CD4-positive, alpha-beta T cell treated with Interleukin-21 for 1 hour (primary cell): ENCODE results near the gene CRISP2.
"Not testable (repeated sequence)": the region's sequence is repeated elsewhere in the genome, so short reads cannot be mapped to it uniquely, and the experiment has no call there.

ENCODE experiments used
- DNase-seq: peaks from one replicate; pipeline ENCODE4 v3.0.0-alpha.2; 2020

The CRISP2 gene, protein sequence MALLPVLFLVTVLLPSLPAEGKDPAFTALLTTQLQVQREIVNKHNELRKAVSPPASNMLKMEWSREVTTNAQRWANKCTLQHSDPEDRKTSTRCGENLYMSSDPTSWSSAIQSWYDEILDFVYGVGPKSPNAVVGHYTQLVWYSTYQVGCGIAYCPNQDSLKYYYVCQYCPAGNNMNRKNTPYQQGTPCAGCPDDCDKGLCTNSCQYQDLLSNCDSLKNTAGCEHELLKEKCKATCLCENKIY

DNA sequence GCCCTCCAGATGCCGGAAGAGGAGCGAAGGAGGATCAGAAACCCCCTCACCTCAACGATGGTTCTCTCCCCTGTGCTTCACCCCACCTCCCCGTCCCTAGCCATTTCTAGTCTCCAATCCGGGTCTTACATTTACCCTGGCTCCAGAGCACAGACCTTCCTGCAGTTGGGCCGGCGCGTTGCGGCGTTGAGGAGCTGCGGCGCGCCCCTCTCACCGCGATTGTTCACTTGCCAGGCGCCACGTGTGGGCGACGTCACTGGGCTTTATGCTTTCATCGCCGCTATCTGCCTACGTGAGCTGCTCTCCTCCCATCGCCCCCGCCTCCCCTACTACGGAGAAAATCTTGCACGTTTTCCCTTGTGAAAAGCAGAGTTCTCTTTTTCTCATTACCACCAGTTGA, at the start of gene CRISP2:
TSS of gene CRISP2 (minus strand) at position 198 of the 400 bp plus-strand sequence. CDS start 4,347 bp downstream, outside the sequence.
- no peak for DNase-seq

DNA sequence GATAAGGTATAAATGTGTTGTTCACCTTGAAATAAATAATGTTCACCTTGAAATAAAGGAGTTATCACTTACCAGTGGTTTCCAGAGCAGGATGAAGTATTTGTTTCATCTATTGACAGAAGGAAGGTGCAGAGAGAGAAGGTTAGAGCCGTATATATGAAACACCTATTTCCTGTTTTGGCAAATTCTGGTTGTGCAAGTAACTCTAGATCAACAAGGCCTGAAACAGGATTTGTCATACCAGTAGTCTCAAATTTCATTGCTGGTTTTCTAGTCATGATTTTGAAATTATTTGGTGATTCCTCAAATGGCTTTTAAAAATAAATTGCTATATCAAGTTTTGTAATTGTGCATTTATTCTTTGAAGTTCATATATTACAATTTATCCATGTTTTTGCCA, 30.9 kb upstream of the CRISP2 start, which contains the start of gene CRISP3:
TSS of gene CRISP3 (minus strand) at position 130 of the 400 bp plus-strand sequence. CDS start at position 109, 21 bp downstream.
- no peak for DNase-seq

DNA sequence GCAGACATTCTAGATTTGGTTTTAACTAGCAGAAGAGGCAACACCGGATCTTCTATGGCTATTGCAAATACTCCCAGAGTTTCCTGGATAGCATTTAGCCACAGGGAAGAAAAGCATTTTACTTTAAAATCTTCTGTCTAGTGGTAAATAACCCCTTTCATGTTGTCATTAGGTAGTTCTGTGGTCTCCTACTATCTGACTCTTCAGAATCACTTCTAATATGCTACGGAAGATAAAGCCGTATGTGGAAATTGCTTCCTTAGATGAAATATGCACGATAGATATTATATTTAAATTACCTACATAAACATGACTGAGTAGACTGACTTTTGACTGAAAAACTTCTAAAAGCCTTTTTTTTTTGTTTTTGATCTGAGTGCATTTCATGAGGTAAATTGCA, 30.1 kb upstream of the CRISP2 start:
- DNase-seq, result no peak

DNA sequence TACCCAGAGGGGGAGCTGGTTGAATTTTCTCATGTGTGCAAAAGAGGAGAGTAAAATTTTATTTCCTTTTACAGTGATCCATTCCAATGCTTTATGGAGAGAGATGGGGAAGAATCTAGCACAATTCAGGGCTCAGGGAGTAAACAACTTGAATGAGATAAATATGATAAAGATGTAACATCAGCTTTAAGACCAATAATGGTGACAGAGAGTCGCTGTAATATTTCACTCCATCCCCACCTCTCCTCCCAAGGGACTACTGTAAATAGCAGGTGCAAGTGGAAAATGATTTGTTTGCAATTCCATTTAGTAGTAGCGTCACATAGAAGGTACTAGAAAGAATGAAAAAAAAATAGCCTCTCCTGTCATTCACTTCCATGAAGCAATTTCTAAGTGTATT, 26.1 kb upstream of the CRISP2 start:
- DNase-seq, result no peak

DNA sequence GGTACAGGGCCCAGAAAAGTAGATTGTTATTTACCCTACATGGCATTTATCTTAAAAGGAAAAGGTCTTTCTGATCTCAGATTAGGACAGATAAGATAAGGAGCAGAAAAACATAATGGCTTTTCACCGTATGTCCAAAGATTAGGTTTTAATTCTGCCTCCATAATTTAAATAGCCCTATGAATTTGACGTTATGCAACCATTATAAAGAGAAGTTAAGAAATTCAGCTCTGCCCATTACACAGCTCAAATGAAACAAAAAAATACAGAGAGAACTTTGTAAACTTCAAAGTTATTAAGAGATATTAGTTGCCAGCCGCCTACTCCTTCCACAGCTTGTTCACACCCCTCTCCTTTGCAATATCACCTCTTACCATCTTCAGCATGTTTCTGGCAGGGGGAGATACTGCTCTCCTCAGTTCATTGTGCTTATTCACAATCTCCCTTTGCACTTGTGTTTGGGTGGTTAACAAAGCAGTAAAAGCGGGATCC, 22.7 kb upstream of the CRISP2 start:
- no peak for DNase-seq

DNA sequence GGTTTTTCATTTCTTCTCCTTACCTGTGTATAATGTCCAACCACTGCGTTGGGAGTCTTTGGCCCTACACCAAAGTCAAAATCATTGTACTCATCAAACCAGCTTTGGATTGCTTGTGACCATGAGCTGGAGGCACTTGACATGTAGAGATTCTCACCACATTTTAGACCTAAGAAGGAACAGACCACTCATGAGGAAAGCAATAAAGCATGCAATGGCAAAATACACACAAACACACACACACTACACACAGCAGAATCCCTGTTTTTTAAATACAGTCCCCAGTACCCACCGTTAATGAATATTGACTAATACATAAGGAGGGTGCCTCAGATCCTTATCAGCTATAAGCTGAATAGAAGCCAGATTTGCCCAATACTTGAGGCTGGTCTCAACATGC, 20.3 kb upstream of the CRISP2 start:
- DNase-seq, result no peak

DNA sequence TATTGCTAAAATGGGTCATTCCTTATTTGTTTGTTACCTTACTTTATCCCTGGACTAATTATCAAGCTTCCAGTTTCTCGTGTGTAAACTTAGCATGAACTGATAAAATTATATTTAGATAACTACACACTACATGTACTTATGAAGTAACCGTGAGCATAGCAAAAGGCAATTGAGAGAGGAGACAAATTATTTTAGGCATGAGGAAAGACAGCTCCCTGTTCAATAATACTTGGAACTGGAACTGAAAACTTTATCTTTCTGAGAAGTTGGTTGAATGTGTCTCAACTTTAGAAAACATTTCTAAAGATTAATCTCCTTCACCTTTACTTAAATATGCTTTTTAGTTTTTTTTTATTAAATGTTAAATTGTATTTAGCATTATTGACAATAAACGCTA, 19.4 kb upstream of the CRISP2 start:
- no peak for DNase-seq

DNA sequence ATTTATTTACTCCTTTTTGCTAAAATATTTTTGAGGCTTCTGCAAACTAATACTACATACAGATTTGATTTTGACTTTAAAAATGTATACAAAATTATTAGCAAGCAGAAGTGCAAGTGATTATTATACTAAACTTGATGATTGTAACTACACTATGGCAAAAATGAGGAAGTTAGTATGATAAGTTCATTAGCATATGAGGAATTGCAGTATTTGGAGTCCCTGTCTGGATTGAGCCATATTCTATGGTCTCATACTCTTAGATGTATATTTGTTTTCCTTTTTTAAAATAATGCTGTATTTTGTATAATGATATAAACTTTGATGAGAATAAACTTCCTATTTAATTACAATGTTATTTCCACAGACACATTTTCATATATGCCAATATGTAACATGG, 16.9 kb upstream of the CRISP2 start:
- no peak for DNase-seq

DNA sequence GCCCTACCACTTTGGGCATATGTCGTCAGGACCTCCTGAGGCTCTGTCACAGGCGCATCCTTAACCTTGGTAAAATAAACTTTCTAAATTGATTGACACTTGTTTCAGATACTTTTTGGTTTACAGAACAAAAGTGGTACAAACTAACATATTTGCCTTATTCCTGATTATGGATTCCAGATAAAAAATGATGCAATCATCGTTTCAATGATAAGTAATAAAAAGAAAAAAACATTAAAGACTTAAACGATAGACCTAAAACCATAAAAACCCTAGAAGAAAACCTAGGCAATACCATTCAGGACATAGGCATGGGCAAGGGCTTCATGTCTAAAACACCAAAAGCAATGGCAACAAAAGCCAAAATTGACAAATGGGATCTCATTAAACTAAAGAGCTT, 10.6 kb upstream of the CRISP2 start:
- not testable (repeated sequence) for DNase-seq

DNA sequence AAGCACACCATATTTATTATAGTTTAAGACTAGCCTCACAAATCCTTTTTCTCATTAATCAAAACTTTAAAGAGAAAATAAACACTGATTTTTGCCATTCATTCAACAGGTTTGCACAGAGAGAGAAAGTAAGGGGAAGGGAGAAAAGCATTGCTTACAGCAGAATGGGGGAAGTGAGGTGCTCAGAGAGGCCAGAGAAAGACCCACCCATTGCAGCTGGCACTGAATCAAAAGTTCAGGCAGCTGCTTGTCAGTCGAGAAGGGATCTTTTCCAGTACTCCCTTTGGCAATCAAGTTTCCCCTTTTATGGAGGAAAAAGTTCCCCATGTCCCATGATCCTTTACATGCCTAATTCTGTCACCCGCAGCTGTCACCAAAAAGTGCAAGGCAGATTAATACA, 8.0 kb upstream of the CRISP2 start:
- no peak for DNase-seq

DNA sequence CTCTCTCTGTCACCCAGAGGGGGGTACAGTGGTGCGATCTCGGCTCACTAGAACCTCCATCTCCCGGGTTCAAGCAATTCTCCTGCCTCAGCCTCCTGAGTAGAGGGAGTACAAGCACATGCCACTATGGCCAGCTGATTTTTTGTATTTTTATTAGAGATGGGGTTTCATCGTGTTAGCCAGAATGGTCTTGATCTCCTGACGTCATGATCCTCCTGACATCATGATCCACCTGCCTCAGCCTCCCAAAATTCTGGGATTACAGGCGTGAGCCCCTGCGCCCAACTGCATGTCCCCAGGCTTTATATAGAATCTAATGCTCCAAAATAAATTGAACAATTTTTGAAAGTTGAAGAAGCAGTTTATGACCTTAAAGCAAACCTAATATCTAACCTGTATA, 7.0 kb upstream of the CRISP2 start:
- no peak for DNase-seq

DNA sequence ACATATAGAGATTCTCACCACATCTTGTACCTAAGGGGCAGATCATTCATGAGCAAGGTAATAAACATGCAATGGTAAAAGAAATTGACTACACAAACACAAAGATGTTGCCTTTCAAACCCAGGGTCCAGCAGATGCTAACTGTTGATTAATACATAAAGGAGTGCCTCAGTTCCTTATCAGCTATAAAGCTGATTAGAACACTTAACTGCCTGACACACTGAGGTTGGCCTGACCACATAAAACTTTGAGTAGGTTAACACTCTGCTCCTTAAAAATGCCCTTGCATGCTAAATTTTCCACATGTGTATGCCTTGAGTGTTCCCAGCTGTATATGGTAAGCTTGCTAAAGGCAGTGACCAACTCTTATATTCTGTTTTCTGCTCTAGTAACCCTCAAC, 14.9 kb downstream of the CRISP2 start:
- DNase-seq, result no peak

DNA sequence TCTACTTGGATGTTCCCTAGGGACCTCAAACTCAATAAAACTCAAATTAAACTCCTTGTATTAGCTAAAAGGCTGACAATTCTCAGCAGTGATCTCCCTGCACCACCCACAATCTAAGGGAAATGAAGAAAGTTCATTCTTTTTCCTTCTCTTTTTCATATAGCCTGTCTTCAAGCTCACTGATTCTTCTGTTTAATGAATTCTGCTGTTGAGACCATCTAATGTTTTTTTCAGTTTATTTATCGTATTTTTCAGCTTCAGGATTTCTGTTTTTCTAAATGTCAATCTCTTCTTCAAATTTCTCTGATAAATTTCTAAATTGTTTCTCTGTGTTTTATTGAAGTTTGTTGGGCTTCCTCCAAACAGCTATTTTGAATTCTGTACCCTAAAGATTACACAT, 19.8 kb downstream of the CRISP2 start:
- DNase-seq, result no peak

DNA sequence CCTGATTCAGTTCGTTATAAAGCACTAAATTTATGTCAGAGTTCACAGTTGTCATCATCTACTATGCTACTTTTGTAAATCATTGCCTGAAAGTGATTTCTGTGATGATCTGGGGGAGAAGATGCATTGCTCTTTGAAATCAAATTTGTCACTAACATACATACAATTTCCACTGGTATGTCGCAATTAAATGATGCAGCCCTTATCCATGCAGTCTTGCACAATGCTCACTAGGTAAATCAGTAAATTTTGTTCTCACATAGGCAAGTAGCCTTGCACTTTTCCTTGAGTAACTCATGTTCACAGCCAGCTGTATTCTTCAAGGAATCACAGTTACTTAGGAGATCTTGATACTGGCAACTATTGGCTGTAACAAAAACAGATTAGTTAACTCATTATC, 20.8 kb downstream of the CRISP2 start:
- no peak for DNase-seq

DNA sequence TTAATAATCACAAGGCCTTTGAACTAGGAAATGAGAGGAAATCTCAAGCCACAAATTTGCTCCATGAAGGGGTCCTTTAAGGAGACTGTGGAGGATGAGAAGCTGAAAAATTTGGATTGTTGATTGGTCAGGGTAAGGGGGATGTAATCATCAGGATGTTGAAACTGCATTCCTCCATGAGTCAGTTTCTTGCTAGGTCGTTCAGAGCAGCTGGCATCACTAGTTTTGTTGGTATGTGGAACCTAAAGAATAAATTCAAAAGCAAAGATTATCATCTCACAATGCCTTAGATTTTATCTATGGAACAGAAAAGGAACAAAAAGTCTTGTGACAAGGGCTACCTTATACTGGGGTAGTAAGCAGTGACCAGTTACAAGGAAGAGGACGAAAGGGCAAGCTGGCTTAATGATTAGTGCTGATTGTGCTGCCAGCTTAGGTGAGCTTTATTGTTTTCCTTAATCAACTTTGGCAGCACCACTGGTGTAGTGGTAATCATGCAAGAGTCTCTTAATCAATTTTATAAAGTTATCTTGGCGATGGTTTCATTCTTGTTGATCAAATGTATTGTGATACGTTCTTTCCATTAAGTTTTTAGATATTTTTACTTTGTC, 36.6 kb downstream of the CRISP2 start:
- DNase-seq, result no peak

DNA sequence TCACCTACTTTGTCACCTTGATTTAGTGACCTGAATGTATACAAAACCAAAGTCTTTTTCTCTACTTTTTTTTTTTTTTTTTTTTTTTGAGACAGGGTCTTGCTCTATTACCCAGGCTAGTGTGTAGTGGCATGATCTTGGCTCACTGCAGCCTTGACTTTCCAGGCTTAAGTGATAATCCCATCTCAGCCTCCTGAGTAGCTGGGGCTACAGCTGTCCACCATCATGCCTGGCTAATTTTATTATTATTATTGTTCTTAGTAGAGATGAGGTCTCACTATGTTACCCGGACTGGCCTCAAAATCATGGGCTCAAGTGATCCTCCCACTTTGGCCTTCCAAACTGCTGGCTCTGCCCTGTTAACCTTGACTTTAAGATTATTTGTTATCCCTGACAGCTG, 37.5 kb downstream of the CRISP2 start:
- no peak for DNase-seq

DNA sequence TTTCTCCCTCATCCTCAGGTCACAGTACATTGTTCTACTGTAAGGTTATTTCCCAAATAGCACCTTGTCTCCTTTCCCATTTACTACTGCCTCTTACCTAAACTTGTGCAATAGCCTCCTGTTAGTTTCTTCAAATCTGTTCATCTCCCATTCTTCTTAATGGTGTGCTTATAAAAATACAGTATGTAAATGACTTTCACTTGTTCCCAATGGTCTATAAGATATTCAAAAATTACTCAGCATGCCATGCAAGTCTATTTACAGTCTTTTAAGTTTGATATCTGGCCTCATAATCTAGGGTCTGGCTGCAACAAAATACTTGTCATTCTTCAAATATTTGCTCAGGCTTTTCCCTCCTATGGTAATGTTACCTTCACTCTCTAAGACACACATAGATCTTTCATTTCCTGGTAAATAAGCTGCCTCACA, 45.2 kb downstream of the CRISP2 start:
- DNase-seq, result no peak

DNA sequence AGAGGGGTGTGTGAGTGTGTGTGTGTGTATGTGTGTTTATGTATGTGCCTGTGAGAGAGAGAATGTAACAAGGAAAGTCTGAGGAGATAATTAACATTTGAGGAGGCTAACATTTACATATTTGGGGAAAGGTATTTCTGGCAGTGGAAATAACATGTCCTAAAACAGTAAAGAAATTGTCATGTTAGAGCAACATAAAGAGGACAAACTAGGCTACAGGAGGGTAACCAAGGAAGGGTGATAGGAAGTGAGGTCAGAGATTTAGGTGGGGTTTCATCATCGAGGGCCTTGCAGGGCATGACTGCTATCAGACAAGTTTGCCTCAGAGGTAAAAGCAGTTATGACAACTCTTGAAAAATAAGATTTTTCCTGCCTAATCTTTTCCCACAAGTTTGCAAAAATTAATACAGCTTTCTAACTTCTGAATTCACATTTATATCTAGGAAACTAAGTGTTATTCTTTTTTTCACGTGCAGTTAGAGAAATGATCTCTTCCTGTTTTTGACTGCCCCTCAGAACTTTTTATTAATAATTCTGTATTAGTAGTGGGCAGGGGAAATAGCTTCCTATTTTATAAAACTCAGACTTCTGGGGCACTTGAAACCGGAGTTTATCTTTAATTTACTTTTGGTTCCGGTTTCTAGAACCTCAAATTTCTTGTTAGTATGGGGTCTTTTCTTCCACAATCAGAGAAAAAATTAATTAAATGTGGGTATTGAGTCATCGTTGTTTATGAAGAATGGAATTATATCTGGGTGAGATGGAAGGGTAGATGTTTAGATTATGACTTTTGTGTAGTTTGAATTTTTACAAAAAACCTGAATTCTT, 46.2 kb downstream of the CRISP2 start:
- DNase-seq, result no peak

DNA sequence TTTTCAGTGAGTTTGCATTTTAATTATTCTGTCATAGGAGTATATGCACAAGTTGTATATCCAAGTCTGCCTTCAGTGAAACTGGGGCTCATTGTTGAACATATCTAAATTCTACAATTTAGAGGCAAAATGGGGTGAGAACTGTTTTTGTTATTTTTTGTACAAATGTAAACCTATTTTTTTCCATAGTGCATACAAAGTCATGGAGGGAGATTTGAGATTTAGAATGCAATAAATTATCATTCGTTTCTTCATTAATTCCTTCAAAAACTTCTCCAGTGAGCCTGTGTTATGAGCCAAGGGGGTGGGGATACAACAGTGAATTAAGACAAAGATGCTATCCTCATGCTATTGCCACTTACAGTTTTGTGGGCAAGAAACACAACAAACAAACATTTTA, 46.9 kb downstream of the CRISP2 start:
- no peak for DNase-seq

DNA sequence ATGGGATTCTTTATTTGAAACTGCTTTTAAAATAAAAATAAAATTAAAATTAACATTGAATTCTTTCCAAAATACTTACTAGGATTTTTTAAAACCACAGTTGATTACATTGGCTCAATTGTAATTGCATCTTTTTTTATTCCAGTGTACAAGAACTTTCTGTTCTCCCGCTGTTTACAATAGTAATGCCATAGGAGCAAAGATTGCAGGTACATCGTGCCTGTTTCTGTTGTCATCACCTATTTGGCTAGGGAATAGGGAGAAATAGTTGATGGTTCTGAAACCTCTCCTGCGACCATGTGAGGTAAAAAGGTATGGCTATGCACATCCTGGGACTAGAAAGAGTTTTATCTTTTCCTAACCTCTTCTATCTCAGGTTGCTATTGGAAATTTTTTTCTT, 48.5 kb downstream of the CRISP2 start:
- no peak for DNase-seq

DNA sequence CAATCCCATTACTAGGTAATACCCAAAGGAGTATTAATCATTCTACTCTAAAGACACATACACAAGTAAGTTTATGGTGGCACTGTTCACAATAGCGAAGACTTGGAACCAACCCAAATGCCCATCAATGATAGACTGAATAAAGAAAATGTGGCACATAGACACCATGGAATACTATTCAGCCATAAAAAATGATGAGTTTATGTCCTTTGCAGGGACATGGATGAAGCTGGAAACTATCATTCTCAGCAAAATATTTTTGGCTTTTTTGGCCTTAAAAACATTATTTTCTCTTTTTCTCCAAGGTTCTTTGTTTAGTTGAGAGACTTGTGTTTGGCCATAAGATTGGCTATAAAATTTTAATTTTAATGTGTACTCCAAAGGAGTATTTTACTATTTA, 49.3 kb downstream of the CRISP2 start:
- not testable (repeated sequence) for DNase-seq

DNA sequence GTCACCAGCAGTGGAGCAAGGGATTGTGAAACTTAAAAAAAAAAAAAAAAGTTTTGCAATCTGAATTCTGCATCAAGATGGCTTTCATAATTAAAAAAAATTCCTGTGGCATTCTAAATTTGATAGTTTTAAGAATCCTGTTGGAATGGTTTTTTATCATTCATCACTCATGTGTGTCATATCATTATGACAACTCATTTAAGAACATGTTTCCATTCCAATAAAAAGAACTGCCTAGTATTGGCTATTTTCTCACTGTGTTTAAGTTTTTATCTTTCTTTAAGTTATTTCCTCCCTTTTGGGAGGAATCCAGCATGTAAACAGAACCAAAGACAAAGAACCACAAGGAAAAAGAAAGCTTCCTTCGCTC, 50.5 kb downstream of the CRISP2 start:
- DNase-seq, result no peak

DNA sequence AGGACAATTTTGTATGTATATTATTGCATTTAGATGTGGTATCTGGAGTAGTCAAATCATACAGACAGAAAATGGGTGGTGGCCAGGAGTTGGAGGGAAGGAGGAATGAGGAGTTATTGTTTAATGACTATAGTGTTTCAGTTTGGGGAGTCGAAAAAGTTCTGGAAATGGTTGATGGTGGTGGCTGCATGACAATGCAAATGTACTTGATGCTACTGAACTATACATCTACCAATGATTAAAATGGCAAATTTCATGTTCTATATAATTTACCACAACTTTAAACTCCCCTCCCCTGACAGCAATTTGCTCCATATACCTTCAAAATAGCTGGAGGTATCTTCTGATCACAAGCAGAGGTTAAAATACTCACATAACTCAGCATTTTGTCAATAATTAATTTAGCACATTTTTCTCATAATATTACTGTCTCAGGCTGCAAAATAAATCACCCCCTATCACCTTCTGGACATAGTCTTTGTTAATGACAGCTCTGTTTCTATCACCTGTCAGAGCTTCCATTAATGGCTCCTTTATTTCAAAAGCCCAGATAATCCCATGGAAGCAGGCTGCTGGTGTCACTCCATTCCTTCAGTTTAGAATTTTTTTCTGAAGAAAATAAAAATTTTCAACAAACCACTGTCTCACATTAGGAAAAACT, 51.0 kb downstream of the CRISP2 start:
- DNase-seq, result no peak
